Kidney (tissue), 14 donors: ENCODE data around the gene AP1S3. TPM values are rescaled to one million over a fixed set of nuclear protein-coding genes. Genes with fewer than 3 reads are reported as not detected.
"Not testable (repeated sequence)": the region's sequence is repeated elsewhere in the genome, so short reads cannot be mapped to it uniquely, and the experiment has no call there.

ENCODE experiments used
- DNase-seq, 5 donors: peaks; one replicate each; pipeline ENCODE4 v3.0.0-alpha.2; 2013 to 2020
- FAIRE-seq: peaks from 2 replicates; lab custom pipeline; 2012; peaks lifted over from hg19 to GRCh38; lab: Jason Lieb, UNC
- H3K27ac ChIP-seq, 2 donors: one replicate each; pipeline ENCODE4 v1.7.0; 2013; ENCODE audit warnings: low read depth in 2 of 2, low read length in 2 of 2, inconsistent platforms in 1 of 2
- H3K27me3 ChIP-seq: one replicate; pipeline ENCODE4 v1.7.1; 2013; ENCODE audit warnings: low read length, inconsistent platforms; ENCODE audit not compliant: control insufficient read depth, insufficient read depth
- H3K36me3 ChIP-seq, 3 donors: one replicate each; pipeline versions ENCODE4 v1.7.0 to v1.7.1; 2013; ENCODE audit warnings: low read length in 3 of 3, control low read depth in 1 of 3, inconsistent platforms in 1 of 3; ENCODE audit not compliant: insufficient read depth in 3 of 3, control insufficient read depth in 2 of 3
- H3K4me1 ChIP-seq, 3 donors: one replicate each; pipeline versions ENCODE4 v1.7.0 to v1.7.1; 2013; ENCODE audit warnings: low read length in 3 of 3, inconsistent platforms in 1 of 3, low read depth in 1 of 3; ENCODE audit not compliant: control insufficient read depth in 2 of 3, insufficient read depth in 2 of 3
- H3K4me3 ChIP-seq, 3 donors: one replicate each; pipeline versions ENCODE4 v1.7.0 to v1.8.1; 2013; ENCODE audit warnings: low read length in 3 of 3, control low read depth in 1 of 3, inconsistent platforms in 1 of 3
- H3K9ac ChIP-seq, 3 donors: one replicate each; pipeline versions ENCODE4 v1.7.0 to v1.7.1; 2013; ENCODE audit warnings: low read length in 3 of 3, control low read depth in 1 of 3, inconsistent platforms in 1 of 3
- H3K9me3 ChIP-seq, 3 donors: one replicate each; pipeline versions ENCODE4 v1.7.0 to v1.7.1; 2013; ENCODE audit warnings: low read length in 3 of 3, control low read depth in 1 of 3, inconsistent platforms in 1 of 3; ENCODE audit not compliant: control insufficient read depth in 2 of 3, insufficient read depth in 1 of 3
- CTCF ChIP-seq: IDR thresholded peaks from 3 replicates; pipeline ENCODE4 v1.5.1; 2012; ENCODE audit warnings: mild to moderate bottlenecking, moderate library complexity, borderline replicate concordance; ENCODE audit not compliant: insufficient read depth; ENCODE audit errors: extremely low read depth
- intact Hi-C: fragments of 100-400 bp; cut with DNase I; formaldehyde crosslinking; loops from one replicate; pipeline ENCODE4 v1.11.1; 2022
- polyA plus RNA-seq: library from polyadenylated mRNA; stranded (reverse); fragments of 350-450 nt; fragmentation: Illumina TruSeq; extraction: RNeasy Lipid Tissue Mini Kit (QIAGEN cat#74804); gene quantifications from one replicate; pipeline ENCODE4 v1.2.3, GENCODE V29; 2014; ENCODE audit warnings: low read depth, low replicate concordance; ENCODE audit not compliant: insufficient read depth
- total RNA-seq: library from RNA; stranded (reverse); fragmentation: NEBNext Ultra II Directional; extraction: Animal tissue kit (Norgen Biotek cat#: 25700); gene quantifications from one replicate; pipeline ENCODE4 v1.2.1, GENCODE V29; 2021
- donor health status: control.
- donor health status: control.
- donor health status: control.
- donor health status: control.
- donor health status: control.
- donor health status: DM: yes; HTN: yes; CAD: no.
- donor health status: Normal renal cell carcinoma (clear cell type).

AP1S3 gene
- total and polyA plus RNA-seq, 2 donors from 2014 or later, result 2.5 to 85.3 TPM

GRCh38 chr2:223764796-223765195, 72.6 kb downstream of the AP1S3 start:
- DNase-seq (no peak), FAIRE-seq (no peak)
- H3K9me3 ChIP-seq, result no peaks in the 10 kb centered on the region
- H3K4me1 ChIP-seq, result no peaks in the 10 kb centered on the region
- H3K27ac ChIP-seq, result no peak overlapping the region
- H3K27me3 ChIP-seq, result no peaks in the 10 kb centered on the region
- no peak overlapping the region for H3K9ac ChIP-seq
- H3K4me3 ChIP-seq, result no peak overlapping the region
- intact Hi-C loops, result no loop called here
- TF ChIP-seq CTCF, result no peak
- no peaks in the 10 kb centered on the region for H3K36me3 ChIP-seq

GRCh38 chr2:223762853-223763252, 74.5 kb downstream of the AP1S3 start:
- H3K9ac ChIP-seq, result no peak overlapping the region
- no peaks in the 10 kb centered on the region for H3K27me3 ChIP-seq
- no peaks in the 10 kb centered on the region for H3K9me3 ChIP-seq
- peak overlapping the region in 1 of 2 donors; percentile 26 for H3K27ac ChIP-seq
- FAIRE-seq (no peak), DNase-seq (peak in 1 of 5 donors; percentile 29)
- H3K36me3 ChIP-seq, result no peaks in the 10 kb centered on the region
- no peaks in the 10 kb centered on the region for H3K4me1 ChIP-seq
- intact Hi-C loops, result no loop called here
- H3K4me3 ChIP-seq, result no peak overlapping the region
- no peak for TF ChIP-seq CTCF

DNA sequence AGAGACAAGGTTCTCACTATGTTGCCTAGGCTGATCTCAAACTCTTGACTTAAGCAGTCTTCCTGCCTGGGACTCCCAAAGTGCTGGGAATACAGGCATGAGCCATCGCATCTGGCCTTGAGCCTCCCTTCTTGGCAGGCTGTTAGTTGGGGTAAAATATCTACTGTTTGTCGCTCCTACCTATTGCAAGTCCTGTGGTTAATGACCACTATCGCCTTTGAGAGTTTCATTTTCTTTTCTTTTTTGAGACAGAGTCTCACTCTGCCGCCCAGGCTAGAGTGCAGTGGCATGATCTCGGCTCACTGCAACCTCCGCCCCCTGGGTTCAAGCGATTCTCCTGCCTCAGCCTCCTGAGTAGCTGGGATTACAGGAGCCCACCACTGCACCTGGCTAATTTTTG, 75.6 kb downstream of the AP1S3 start:
- H3K4me3 ChIP-seq, intact Hi-C loops, H3K9me3 ChIP-seq, H3K9ac ChIP-seq, H3K36me3 ChIP-seq, FAIRE-seq, H3K4me1 ChIP-seq, H3K27me3 ChIP-seq, DNase-seq, H3K27ac ChIP-seq: not testable (repeated sequence)

DNA sequence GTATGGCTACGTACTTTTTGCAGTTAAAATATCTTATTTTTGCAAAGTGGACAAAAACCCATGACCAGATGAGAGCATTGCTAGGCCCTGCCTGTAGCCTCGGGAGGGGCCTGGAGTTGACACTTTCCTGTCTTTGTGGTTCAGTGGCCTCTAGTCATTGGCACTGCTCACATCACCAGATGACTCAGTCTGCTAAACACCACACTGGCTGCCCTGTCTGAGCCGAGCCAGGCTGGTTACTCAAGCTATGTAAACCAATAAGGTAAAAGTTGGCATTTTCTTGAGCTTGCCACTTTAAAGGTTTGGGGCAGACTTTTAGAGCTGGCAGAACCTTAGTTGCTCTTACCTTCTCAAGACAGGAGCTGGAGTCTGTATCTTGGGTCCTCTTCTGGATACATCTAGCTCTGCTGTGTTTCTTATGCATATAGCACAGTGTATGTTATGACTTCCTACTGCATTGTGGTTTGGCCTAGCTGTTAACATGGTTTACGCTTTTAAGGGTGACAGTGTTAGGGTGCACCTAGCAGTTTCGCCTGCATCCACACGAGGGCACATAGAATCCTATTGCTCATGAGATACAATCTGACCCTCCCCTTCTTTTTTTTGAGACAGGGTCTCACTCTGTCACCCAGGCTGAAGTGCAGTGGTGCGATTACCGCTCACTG, 76.4 kb downstream of the AP1S3 start:
- intact Hi-C loops, result no loop called here
- H3K9me3 ChIP-seq, result no peaks in the 10 kb centered on the region
- FAIRE-seq (no peak), DNase-seq (peak in 1 of 5 donors; percentile 89)
- H3K27me3 ChIP-seq, result no peaks in the 10 kb centered on the region
- TF ChIP-seq CTCF, result no peak
- no peak overlapping the region for H3K9ac ChIP-seq
- no peaks in the 10 kb centered on the region for H3K4me1 ChIP-seq
- no peaks in the 10 kb centered on the region for H3K36me3 ChIP-seq
- H3K4me3 ChIP-seq, result no peak overlapping the region
- H3K27ac ChIP-seq, result no peak overlapping the region
